DOHH2 (cell line): Measurements from ENCODE around the gene ZSWIM2.

Experiments used
- CTCF ChIP-seq: fragments of 200-600 bp; sonication (generic); IDR thresholded peaks from one replicate; pipeline ENCODE4 v1.5.1; 2014; ENCODE audit warnings: antibody characterized with exemption, mild to moderate bottlenecking, low read depth, low read length; ENCODE audit not compliant: poor library complexity, severe bottlenecking
- EZH2phosphoT487 ChIP-seq: fragments of 200-600 bp; sonication (generic); IDR thresholded peaks from 2 replicates; pipeline ENCODE4 v1.6.1; 2017; ENCODE audit warnings: borderline replicate concordance, mild to moderate bottlenecking, antibody characterized with exemption, low read length, moderate library complexity, mixed read lengths

GRCh38 chr2:186852508-186852907, 3.5 kb upstream of the ZSWIM2 start:
- TF ChIP-seq CTCF (no peak), EZH2phosphoT487 (no peak)
